CD4-positive, alpha-beta T cell (primary cell): Measurements from ENCODE around the gene NME7. TPM values are rescaled to one million over a fixed set of nuclear protein-coding genes. Genes with fewer than 3 reads are reported as not detected.
A peak's percentile ranks its signal among the peaks of the same experiment; 100 is the strongest.

Source experiments
- ATAC-seq: fragments of 200-7000 bp; cut with Tn5 transposase; one replicate; pipeline ENCODE4 v1.10.0; 2022; ENCODE audit warnings: mild to moderate bottlenecking; ENCODE audit not compliant: poor library complexity
- CTCF ChIA-PET: fragments of 350-600 bp; sonication (Branson Sonifier 250); formaldehyde crosslinking; loops from one replicate; lab custom pipeline; 2021; ENCODE audit warnings: antibody characterized with exemption, inconsistent platforms; lab: Charles Lee
- POLR2A ChIA-PET: fragments of 350-600 bp; sonication (Branson Sonifier 250); formaldehyde crosslinking; loops from one replicate; lab custom pipeline; 2021; ENCODE audit warnings: antibody characterized with exemption, inconsistent platforms; lab: Charles Lee
- DNase-seq, 14 experiments: peaks; one replicate each; pipeline ENCODE4 v3.0.0-alpha.2; 2013 to 2020; ENCODE audit warnings: mixed read lengths in 2 of 14
- H3K27ac ChIP-seq, 2 donors: one replicate each; pipeline versions ENCODE4 v1.5.1 to v1.7.0; 2013; ENCODE audit warnings: low read length in 2 of 2, low read depth in 1 of 2, mild to moderate bottlenecking in 1 of 2
- H3K27me3 ChIP-seq, 2 experiments: 1 replicate in 1 of 2; 2 replicates in 1 of 2; pipeline versions ENCODE4 v1.6.1 to v1.7.0; 2013; ENCODE audit warnings: low read length in 2 of 2, control low read depth in 1 of 2, mild to moderate bottlenecking in 1 of 2, moderate library complexity in 1 of 2; ENCODE audit not compliant: insufficient read depth in 2 of 2, control insufficient read depth in 1 of 2
- H3K36me3 ChIP-seq: one replicate; pipeline ENCODE4 v1.6.1; 2013; ENCODE audit warnings: low read length, control low read depth; ENCODE audit not compliant: insufficient read depth
- H3K4me1 ChIP-seq: one replicate; pipeline ENCODE4 v1.6.1; 2013; ENCODE audit warnings: low read length, control low read depth; ENCODE audit not compliant: insufficient read depth
- H3K4me3 ChIP-seq: one replicate; pipeline ENCODE4 v1.5.1; 2013; ENCODE audit warnings: mild to moderate bottlenecking, low read length, moderate library complexity
- H3K9me3 ChIP-seq, 2 experiments: 1 replicate in 1 of 2; 2 replicates in 1 of 2; pipeline versions ENCODE4 v1.6.1 to v1.7.0; 2013; ENCODE audit warnings: low read length in 2 of 2, mild to moderate bottlenecking in 2 of 2, control low read depth in 1 of 2, moderate library complexity in 1 of 2; ENCODE audit not compliant: control insufficient read depth in 1 of 2, insufficient read depth in 1 of 2
- H3K27ac Mint-ChIP-seq: one replicate; pipeline ENCODE4 v1.8.0; 2020; ENCODE audit warnings: mixed read lengths
- H3K27me3 Mint-ChIP-seq: one replicate; pipeline ENCODE4 v1.8.0; 2021; ENCODE audit warnings: mixed read lengths
- H3K36me3 Mint-ChIP-seq: one replicate; pipeline ENCODE4 v1.8.0; 2021; ENCODE audit warnings: low read depth, mixed read lengths
- H3K4me1 Mint-ChIP-seq: one replicate; pipeline ENCODE4 v1.8.0; 2021; ENCODE audit warnings: low read depth, mixed read lengths
- H3K4me3 Mint-ChIP-seq: one replicate; pipeline ENCODE4 v1.8.0; 2020; ENCODE audit warnings: mild to moderate bottlenecking, mixed read lengths
- H3K9me3 Mint-ChIP-seq: one replicate; pipeline ENCODE4 v1.8.0; 2020; ENCODE audit warnings: mixed read lengths
- CTCF ChIP-seq: fragments of 200-600 bp; IDR thresholded peaks from one replicate; pipeline ENCODE4 v1.8.0; 2022; ENCODE audit warnings: antibody characterized with exemption, mild to moderate bottlenecking
- intact Hi-C, 2 experiments: fragments of 100-400 bp; cut with DNase I in 1 of 2; cut with micrococcal nuclease in 1 of 2; formaldehyde crosslinking; loops; one replicate each; pipeline versions ENCODE4 v1.15.1 to v1.9.0; 2023 to 2025; cut with DNase I, micrococcal nuclease
- total RNA-seq, 174 experiments: library from RNA in 2 of 174; stranded (reverse) in 2 of 174; gene quantifications; one replicate each; pipeline ENCODE4 v1.2.3 and lab custom pipeline; 2021 to 2026

The NME7 gene
- total RNA-seq, 2 experiments from 2014 or later = 7.2 to 8.3 TPM

- ChIA-PET CTCF (interaction anchor here (0.6 kb wide), 1 partner anchor 23 kb away, joined by 3 read pairs; no protein-coding TSS in a partner anchor), POLR2A (no interaction called here)
- Histone ChIP-seq H3K36me3 (peaks cover 28% of the 10 kb centered on the region), H3K9me3 (no peaks in the 10 kb centered on the region), H3K27me3 (no peaks in the 10 kb centered on the region), H3K27ac (no peak overlapping the region), H3K4me1 (peaks cover 5% of the 10 kb centered on the region), H3K4me3 (no peak overlapping the region)
- Mint-ChIP-seq H3K4me1 (peaks cover 27% of the 10 kb centered on the region), H3K27me3 (no peaks in the 10 kb centered on the region), H3K4me3 (peak overlapping the region; percentile 65), H3K27ac (peak overlapping the region; percentile 52), H3K9me3 (no peaks in the 10 kb centered on the region), H3K36me3 (peaks cover 40% of the 10 kb centered on the region)
- ATAC-seq (no peak), DNase-seq (peak in 3 of 14 experiments; percentile 34 to 54 (median 37))
- intact Hi-C loops = loop anchor here in 1 of 2 experiments (5.0 to 10.0 kb wide), 2 partner anchors 1163 to 1434 kb away; partner anchors contain the start of genes DCAF6, GORAB and MPC2
- TF ChIP-seq CTCF = no peak
These were observed 3.8 kb upstream of the NME7 start for GRCh38 chr1:169371404-169371803.

DNA sequence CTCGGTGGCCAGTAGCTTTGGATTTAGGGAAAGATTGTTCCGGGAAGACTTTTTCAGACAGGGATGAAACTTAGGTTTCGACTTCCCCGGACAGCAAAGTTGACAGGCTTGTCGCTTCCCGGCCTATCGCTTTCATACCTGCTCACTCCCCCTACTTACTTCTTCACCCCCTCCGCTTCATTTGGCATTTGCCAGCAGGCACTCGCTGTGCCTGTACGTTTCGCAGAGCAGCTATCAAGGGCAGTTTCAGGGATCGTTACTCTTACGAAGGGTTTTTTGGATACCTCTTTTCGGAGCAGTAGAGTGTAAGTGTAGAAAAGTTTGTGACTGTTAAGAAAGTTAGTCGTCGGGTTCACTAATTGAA is 791 bp upstream of the NME7 start:
- intact Hi-C loops = loop anchor here (5.0 to 10.0 kb wide), 11 partner anchors 119 to 1654 kb away; partner anchors contain the start of genes SCYL3 (in 2 of the 2), SLC19A2 (in 2 of the 2), TIPRL (in 2 of the 2) and METTL18 (in 1 of the 2)
- H3K4me1 ChIP-seq = peaks cover 5% of the 10 kb centered on the region
- ATAC-seq (peak; percentile 6), DNase-seq (peak in 13 of 14 experiments; percentile 4 to 63 (median 19))
- H3K9me3 ChIP-seq = no peaks in the 10 kb centered on the region
- Mint-ChIP-seq H3K4me3 (no peak overlapping the region), H3K9me3 (no peaks in the 10 kb centered on the region), H3K27me3 (no peaks in the 10 kb centered on the region), H3K4me1 (peaks cover 35% of the 10 kb centered on the region), H3K27ac (no peak overlapping the region), H3K36me3 (peaks cover 28% of the 10 kb centered on the region)
- no peaks in the 10 kb centered on the region for H3K27me3 ChIP-seq
- peaks cover 20% of the 10 kb centered on the region for H3K36me3 ChIP-seq
- peak overlapping the region; percentile 65 for H3K4me3 ChIP-seq
- H3K27ac ChIP-seq = peak overlapping the region; percentile 89 to 94
- TF ChIP-seq CTCF = no peak
- CTCF ChIA-PET = interaction anchor here (1.2 to 1.9 kb wide), 5 partner anchors 13 to 1026 kb away, joined by 3 to 7 read pairs (median 3); no protein-coding TSS in a partner anchor
- POLR2A ChIA-PET = interaction anchor here (0.7 to 2.0 kb wide), 12 partner anchors 10 to 1732 kb away, joined by 3 to 17 read pairs (median 5); partner anchors contain the start of genes CCDC181, METTL18, SCYL3 and SFT2D2

- ATAC-seq = peak; percentile 1
- H3K27ac Mint-ChIP-seq = no peak overlapping the region
- no peak for TF ChIP-seq CTCF
- peaks cover 38% of the 10 kb centered on the region for H3K4me1 Mint-ChIP-seq
- H3K36me3 ChIP-seq = peaks cover 11% of the 10 kb centered on the region
- H3K4me3 ChIP-seq = peak overlapping the region; percentile 65
- peak overlapping the region; percentile 89 to 94 for H3K27ac ChIP-seq
- H3K9me3 Mint-ChIP-seq = no peaks in the 10 kb centered on the region
- H3K27me3 Mint-ChIP-seq = no peaks in the 10 kb centered on the region
- no peaks in the 10 kb centered on the region for H3K27me3 ChIP-seq
- H3K36me3 Mint-ChIP-seq = peaks cover 19% of the 10 kb centered on the region
- peaks cover 8% of the 10 kb centered on the region for H3K4me1 ChIP-seq
- POLR2A ChIA-PET = interaction anchor here (0.5 to 2.0 kb wide), 12 partner anchors 9 to 1431 kb away, joined by 3 to 17 read pairs (median 5); partner anchors contain the start of genes CCDC181, METTL18, SCYL3 and SFT2D2
- no peak overlapping the region for H3K4me3 Mint-ChIP-seq
- intact Hi-C loops = loop anchor here (2.0 to 10.0 kb wide), 13 partner anchors 120 to 1652 kb away; partner anchors contain the start of genes METTL18 (in 2 of the 2), SCYL3 (in 2 of the 2), SLC19A2 (in 2 of the 2) and TIPRL (in 2 of the 2)
- CTCF ChIA-PET = interaction anchor here (1.2 to 1.9 kb wide), 4 partner anchors 12 to 1024 kb away, joined by 3 to 7 read pairs (median 4); partner anchors contain the start of gene KIFAP3
- no peaks in the 10 kb centered on the region for H3K9me3 ChIP-seq
- DNase-seq = no peak
These were observed 406 bp downstream of the NME7 start for GRCh38 chr1:169367096-169367685.
